ENCODE measurements around the gene THTPA. TPM values are rescaled to one million over a fixed set of nuclear protein-coding genes. Genes with fewer than 3 reads are reported as not detected.

THTPA gene
- total RNA-seq, 1 experiment from 2014 or later: 4.1 TPM

DNA sequence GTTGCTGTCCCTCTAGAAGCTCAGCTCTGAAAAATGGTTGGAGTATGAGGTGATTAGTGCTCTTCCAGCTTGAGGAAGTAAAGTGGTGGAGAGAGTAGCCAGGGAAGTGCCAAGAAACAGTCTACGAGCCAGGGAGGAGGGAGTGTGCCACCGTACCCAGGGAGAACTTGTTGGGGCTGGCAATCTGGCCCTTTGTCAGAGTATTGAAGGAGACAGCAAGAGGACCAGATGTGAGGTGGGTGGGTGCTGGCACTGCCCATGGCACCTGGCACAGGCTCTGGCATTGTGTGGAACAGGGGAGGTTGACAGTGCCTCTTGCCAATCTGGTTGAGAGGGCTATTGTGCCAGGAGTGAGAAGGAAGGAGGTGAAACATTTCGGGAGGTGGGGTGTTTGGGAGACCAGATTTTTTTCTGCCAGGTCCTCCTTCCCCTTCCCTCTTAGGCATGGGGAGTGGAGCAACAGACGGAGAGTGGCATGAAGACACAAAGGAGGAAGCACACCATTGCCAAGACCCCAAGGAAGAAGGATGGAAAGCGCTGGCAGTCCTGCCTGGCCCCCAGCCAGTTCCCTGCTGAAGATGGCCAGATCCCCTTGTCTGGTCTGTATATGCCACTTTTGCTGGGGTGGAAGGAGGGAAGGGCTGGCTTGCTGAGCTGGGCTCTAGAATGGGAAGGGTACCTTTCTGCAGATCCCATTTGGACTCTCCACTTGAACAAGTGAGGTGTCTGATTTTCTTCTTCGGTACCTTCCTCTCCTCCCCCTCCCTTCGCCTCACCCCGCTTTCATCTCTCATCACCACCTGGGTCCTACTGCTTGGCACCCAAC is 42.0 kb upstream of the THTPA start:
- intact Hi-C loops (cut with micrococcal nuclease; ENCODE audit: unreplicated experiment): no loop called here
- POLR2A ChIA-PET (ENCODE audit: unreplicated experiment): no interaction called here
- no peak overlapping the region for H3K4me3 ChIP-seq
- CTCF ChIA-PET: no interaction called here
- no peaks in the 10 kb centered on the region for H3F3A ChIP-seq (ENCODE audit: insufficient read depth, low read depth)
- no peak for DNase-seq
- H3K4me1 ChIP-seq (replicated peaks; ENCODE audit: insufficient read depth): no peaks in the 10 kb centered on the region
- no peaks in the 10 kb centered on the region for H3K27me3 ChIP-seq (ENCODE audit: insufficient read depth, low read depth)
- H3K36me3 ChIP-seq (ENCODE audit: low read depth): no peaks in the 10 kb centered on the region
- H3K9me3 ChIP-seq (ENCODE audit: insufficient read depth, low read depth): no peaks in the 10 kb centered on the region
- no peaks in the 10 kb centered on the region for H3K9me2 ChIP-seq (ENCODE audit: insufficient read depth)
- no TSS peak for BruUV-seq (replicated peaks)
- H3K4me2 ChIP-seq: no peak overlapping the region
- H2AFZ ChIP-seq: no peak overlapping the region
- H4K20me1 ChIP-seq (ENCODE audit: insufficient read depth): no peaks in the 10 kb centered on the region
- H3K27ac ChIP-seq: no peak overlapping the region
- H3K79me2 ChIP-seq (ENCODE audit: low read depth): no peaks in the 10 kb centered on the region
- TF ChIP-seq, protein P1, sequence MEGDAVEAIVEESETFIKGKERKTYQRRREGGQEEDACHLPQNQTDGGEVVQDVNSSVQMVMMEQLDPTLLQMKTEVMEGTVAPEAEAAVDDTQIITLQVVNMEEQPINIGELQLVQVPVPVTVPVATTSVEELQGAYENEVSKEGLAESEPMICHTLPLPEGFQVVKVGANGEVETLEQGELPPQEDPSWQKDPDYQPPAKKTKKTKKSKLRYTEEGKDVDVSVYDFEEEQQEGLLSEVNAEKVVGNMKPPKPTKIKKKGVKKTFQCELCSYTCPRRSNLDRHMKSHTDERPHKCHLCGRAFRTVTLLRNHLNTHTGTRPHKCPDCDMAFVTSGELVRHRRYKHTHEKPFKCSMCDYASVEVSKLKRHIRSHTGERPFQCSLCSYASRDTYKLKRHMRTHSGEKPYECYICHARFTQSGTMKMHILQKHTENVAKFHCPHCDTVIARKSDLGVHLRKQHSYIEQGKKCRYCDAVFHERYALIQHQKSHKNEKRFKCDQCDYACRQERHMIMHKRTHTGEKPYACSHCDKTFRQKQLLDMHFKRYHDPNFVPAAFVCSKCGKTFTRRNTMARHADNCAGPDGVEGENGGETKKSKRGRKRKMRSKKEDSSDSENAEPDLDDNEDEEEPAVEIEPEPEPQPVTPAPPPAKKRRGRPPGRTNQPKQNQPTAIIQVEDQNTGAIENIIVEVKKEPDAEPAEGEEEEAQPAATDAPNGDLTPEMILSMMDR (conservative IDR thresholded peaks at IDR 0.05): no peak
- TF ChIP-seq EZH2 (IDR thresholded peaks at IDR 0.05; ENCODE audit: low read depth): no peak

- TF ChIP-seq EZH2 (IDR thresholded peaks at IDR 0.05; ENCODE audit: low read depth): no peak
- TF ChIP-seq, protein P1 (conservative IDR thresholded peaks at IDR 0.05): no peak
- Histone ChIP-seq H3K9me3 (ENCODE audit: insufficient read depth, low read depth) (no peaks in the 10 kb centered on the region), H3F3A (ENCODE audit: insufficient read depth, low read depth) (no peaks in the 10 kb centered on the region), H4K20me1 (ENCODE audit: insufficient read depth) (no peaks in the 10 kb centered on the region), H3K79me2 (ENCODE audit: low read depth) (no peaks in the 10 kb centered on the region), H3K4me3 (no peak overlapping the region), H3K27me3 (ENCODE audit: insufficient read depth, low read depth) (no peaks in the 10 kb centered on the region), H3K9me2 (ENCODE audit: insufficient read depth) (no peaks in the 10 kb centered on the region), H3K4me1 (replicated peaks; ENCODE audit: insufficient read depth) (no peaks in the 10 kb centered on the region), H2AFZ (no peak overlapping the region), H3K36me3 (ENCODE audit: low read depth) (no peaks in the 10 kb centered on the region), H3K4me2 (no peak overlapping the region), H3K27ac (no peak overlapping the region)
- ChIA-PET CTCF (no interaction called here), POLR2A (ENCODE audit: unreplicated experiment) (no interaction called here)
- BruUV-seq (replicated peaks): no TSS peak
- DNase-seq: no peak
- intact Hi-C loops (cut with micrococcal nuclease; ENCODE audit: unreplicated experiment): no loop called here
Observed at GRCh38 chr14:23514644-23514957, 41.5 kb upstream of the THTPA start.

DNA sequence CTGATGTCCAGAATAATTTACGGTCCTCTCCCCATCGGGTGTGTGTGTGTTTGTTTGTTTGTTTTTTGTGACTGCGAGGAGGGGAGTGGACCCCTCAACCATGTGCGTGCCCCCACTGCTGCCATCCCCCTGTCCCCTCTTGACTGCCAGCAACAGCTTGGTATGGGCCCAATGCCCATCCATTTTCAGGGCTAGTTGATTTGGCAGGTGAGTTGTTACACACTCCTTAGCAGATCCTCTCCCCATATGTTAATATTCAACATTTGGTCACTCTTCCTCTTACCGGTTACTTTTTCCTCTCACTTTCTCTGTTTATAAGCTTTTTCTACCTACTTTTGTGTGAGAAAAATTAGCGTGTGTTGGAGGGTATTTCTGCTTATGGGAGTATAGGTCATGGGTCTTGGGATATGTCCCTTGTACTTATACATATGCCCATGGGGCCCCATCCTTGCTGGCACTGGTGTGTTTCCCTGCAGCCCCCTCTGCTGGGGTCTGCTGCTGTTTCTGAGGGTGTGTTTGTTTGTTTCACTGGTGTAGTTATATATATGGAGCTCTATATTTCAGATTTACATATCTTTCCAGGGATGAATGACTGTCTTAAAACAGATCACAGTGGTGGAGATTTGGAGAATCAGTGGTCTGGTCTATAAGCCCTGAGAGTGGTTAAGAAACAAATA is 38.3 kb upstream of the THTPA start:
- Histone ChIP-seq H3K79me2 (ENCODE audit: low read depth) (no peaks in the 10 kb centered on the region), H3K4me3 (no peak overlapping the region), H3K4me2 (no peak overlapping the region), H3K9me3 (ENCODE audit: insufficient read depth, low read depth) (no peaks in the 10 kb centered on the region), H3F3A (ENCODE audit: insufficient read depth, low read depth) (no peaks in the 10 kb centered on the region), H3K27ac (no peak overlapping the region), H3K4me1 (replicated peaks; ENCODE audit: insufficient read depth) (no peaks in the 10 kb centered on the region), H3K9me2 (ENCODE audit: insufficient read depth) (no peaks in the 10 kb centered on the region), H4K20me1 (ENCODE audit: insufficient read depth) (no peaks in the 10 kb centered on the region), H3K27me3 (ENCODE audit: insufficient read depth, low read depth) (no peaks in the 10 kb centered on the region), H3K36me3 (ENCODE audit: low read depth) (no peaks in the 10 kb centered on the region), H2AFZ (no peak overlapping the region)
- no peak for DNase-seq
- ChIA-PET CTCF (no interaction called here), POLR2A (ENCODE audit: unreplicated experiment) (no interaction called here)
- BruUV-seq (replicated peaks): no TSS peak
- intact Hi-C loops (cut with micrococcal nuclease; ENCODE audit: unreplicated experiment): no loop called here
- TF ChIP-seq, protein P1 (conservative IDR thresholded peaks at IDR 0.05): no peak
- no peak for TF ChIP-seq EZH2 (IDR thresholded peaks at IDR 0.05; ENCODE audit: low read depth)
